GM21786 (cell line): ENCODE measurements around the gene NUMA1.

ENCODE experiments used
- ATAC-seq: cut with Tn5 transposase; IDR thresholded peaks from one replicate; pipeline ENCODE4 v1.9.1; 2021; ENCODE audit not compliant: unreplicated experiment

NUMA1 gene

GRCh38 chr11:72069200-72069599 is 11.1 kb downstream of the NUMA1 start:
- ATAC-seq = no peak

- no peak for ATAC-seq
Observed at GRCh38 chr11:72067676-72068075, 12.7 kb downstream of the NUMA1 start.

GRCh38 chr11:72067266-72067665 is 13.1 kb downstream of the NUMA1 start:
- ATAC-seq = no peak

GRCh38 chr11:72066855-72067254 is 13.5 kb downstream of the NUMA1 start:
- ATAC-seq = no peak

GRCh38 chr11:72061739-72062396 is 18.5 kb downstream of the NUMA1 start:
- ATAC-seq = no peak

GRCh38 chr11:72058416-72059034 is 21.8 kb downstream of the NUMA1 start:
- ATAC-seq = no peak

GRCh38 chr11:72048766-72049460 is 31.4 kb downstream of the NUMA1 start:
- ATAC-seq = no peak

- no peak for ATAC-seq
Observed at GRCh38 chr11:72045849-72046248, 34.5 kb downstream of the NUMA1 start.

GRCh38 chr11:72042064-72042745 is 38.1 kb downstream of the NUMA1 start:
- no peak for ATAC-seq

GRCh38 chr11:72041364-72042063 is 38.8 kb downstream of the NUMA1 start:
- no peak for ATAC-seq

GRCh38 chr11:72040491-72041363 is 39.6 kb downstream of the NUMA1 start:
- no peak for ATAC-seq

GRCh38 chr11:72039856-72040401 is 40.4 kb downstream of the NUMA1 start:
- no peak for ATAC-seq

- no peak for ATAC-seq
Observed at GRCh38 chr11:72039031-72039855, 41.1 kb downstream of the NUMA1 start.

- no peak for ATAC-seq
Observed at GRCh38 chr11:72038491-72038890, 41.9 kb downstream of the NUMA1 start.

GRCh38 chr11:72037554-72038311 is 42.6 kb downstream of the NUMA1 start:
- no peak for ATAC-seq

- no peak for ATAC-seq
Observed at GRCh38 chr11:72036687-72037086, 43.7 kb downstream of the NUMA1 start.

GRCh38 chr11:72030472-72031045 is 49.8 kb downstream of the NUMA1 start:
- no peak for ATAC-seq

GRCh38 chr11:72026090-72026489 is 54.3 kb downstream of the NUMA1 start:
- no peak for ATAC-seq
